GM19099 (cell line): Measurements from ENCODE around the gene REPIN1.

Experiments used
- POLR2A ChIP-seq: IDR thresholded peaks from 3 replicates; pipeline ENCODE4 v1.6.1; 2011; ENCODE audit warnings: low read depth; ENCODE audit not compliant: insufficient read length; ENCODE audit errors: extremely low read depth

Gene REPIN1

DNA sequence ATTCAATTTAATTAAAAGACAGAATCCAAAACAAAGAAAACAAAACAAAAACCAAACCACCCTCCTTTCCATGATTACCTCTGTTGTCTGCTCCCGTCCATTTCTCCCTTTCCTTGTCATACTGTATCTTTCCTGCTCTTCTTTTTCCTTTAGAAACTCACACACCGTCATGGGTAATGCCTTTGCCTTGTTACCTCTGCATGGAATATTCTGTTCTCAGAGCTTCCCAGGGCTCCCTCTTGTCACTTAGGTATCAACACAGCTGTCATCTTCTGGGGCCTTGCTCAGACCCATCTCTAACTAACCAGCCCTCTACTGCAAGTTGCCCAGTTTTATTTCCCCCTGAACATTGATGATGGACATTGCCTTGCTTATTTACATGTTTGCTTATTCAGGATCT is 51.6 kb downstream of the REPIN1 start:
- TF ChIP-seq POLR2A: no peak

DNA sequence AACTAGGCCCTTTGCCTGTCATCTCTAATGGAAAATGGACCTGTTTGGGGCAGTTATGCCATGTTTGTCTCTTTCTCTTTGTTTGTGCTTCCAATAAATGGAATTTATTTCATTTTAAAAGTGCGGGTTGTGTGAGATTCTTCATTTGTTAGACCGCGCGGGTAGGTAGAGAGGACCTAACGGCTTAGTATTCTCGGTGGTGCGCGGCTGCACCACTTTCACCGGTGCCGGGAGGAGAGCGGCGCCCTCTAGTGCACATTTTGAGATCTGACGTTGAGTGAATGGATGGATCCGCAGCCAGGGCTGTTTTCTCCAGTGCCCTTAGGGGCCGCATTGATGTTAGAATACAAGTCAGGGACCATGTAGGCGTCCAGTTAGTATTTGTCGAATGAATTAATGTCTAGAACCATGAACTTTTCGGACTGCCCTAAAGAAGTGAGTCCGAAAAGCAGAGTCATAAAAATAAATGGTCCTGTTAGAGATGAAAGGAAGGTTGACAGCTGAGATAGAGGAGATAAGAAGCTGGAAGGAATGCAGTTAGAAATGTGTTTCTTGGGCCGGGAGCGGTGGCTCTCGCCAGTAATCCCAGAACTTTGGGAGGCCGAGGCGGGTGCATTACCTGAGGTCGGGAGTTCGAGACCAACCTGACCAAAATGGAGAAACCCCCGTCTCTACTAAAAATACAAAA is 52.5 kb downstream of the REPIN1 start:
- no peak for TF ChIP-seq POLR2A

DNA sequence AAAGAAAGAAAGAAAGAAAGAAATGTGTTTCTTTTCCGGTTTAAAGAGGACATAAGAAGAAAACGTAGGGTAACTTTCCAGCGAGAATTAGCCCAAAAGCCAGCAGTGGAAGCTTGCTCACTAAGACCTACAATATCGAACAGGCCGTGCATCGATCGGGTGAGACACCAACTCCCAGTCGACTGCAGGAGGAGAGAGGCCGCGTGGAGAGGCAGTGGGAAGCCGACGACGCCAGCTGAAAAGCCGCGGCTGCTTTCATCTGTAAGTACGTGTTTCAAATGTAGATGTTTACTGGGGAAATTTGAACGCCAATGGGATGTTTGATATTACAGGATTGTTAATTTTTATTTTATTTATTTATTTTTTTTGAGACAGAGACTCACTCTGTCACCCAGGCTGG is 53.2 kb downstream of the REPIN1 start:
- TF ChIP-seq POLR2A: no peak
